ENCODE data around the gene SRC.

SRC gene

GRCh38 chr20:37345339-37346235 lies at the start of gene SRC:
Gene SRC (plus strand): TSS chr20:37346140. CDS start chr20:37384154, 38,014 bp downstream.
- DNase-seq, result peak; percentile 38

GRCh38 chr20:37296371-37296770 lies 49.6 kb upstream of the SRC start:
- DNase-seq, result no peak

GRCh38 chr20:37297066-37297736 lies 48.7 kb upstream of the SRC start:
- DNase-seq, result no peak

GRCh38 chr20:37298190-37298939 lies 47.6 kb upstream of the SRC start:
- no peak for DNase-seq

- no peak for DNase-seq
Measured at GRCh38 chr20:37299718-37300528, 46.0 kb upstream of the SRC start.

GRCh38 chr20:37301120-37301519 lies 44.8 kb upstream of the SRC start:
- no peak for DNase-seq

- DNase-seq, result no peak
Measured at GRCh38 chr20:37301558-37301957, 44.4 kb upstream of the SRC start.

GRCh38 chr20:37302981-37303380 lies 43.0 kb upstream of the SRC start:
- no peak for DNase-seq

GRCh38 chr20:37303637-37304036 lies 42.3 kb upstream of the SRC start:
- DNase-seq, result no peak

GRCh38 chr20:37305079-37305478 lies 40.9 kb upstream of the SRC start:
- DNase-seq, result no peak

- DNase-seq, result no peak
Measured at GRCh38 chr20:37305839-37306238, 40.1 kb upstream of the SRC start.

- DNase-seq, result no peak
Measured at GRCh38 chr20:37308086-37309050, 37.6 kb upstream of the SRC start.

GRCh38 chr20:37309290-37309689 lies 36.6 kb upstream of the SRC start:
- no peak for DNase-seq

- DNase-seq, result no peak
Measured at GRCh38 chr20:37309936-37310590, 35.9 kb upstream of the SRC start.

- no peak for DNase-seq
Measured at GRCh38 chr20:37310951-37311350, 35.0 kb upstream of the SRC start.

- DNase-seq, result no peak
Measured at GRCh38 chr20:37311710-37312355, 34.1 kb upstream of the SRC start.

- no peak for DNase-seq
Measured at GRCh38 chr20:37313546-37314091, 32.3 kb upstream of the SRC start.

GRCh38 chr20:37314099-37314498 lies 31.8 kb upstream of the SRC start:
- DNase-seq, result no peak

- no peak for DNase-seq
Measured at GRCh38 chr20:37314617-37315016, 31.3 kb upstream of the SRC start.

- no peak for DNase-seq
Measured at GRCh38 chr20:37315021-37315451, 30.9 kb upstream of the SRC start.
